H54 (cell line): ENCODE data around the gene CCL4L2.
"Not testable (repeated sequence)": the region's sequence is repeated elsewhere in the genome, so short reads cannot be mapped to it uniquely, and the experiment has no call there.

ENCODE experiments used
- DNase-seq: peaks from one replicate; pipeline ENCODE4 v3.0.0; 2011; ENCODE audit warnings: low spot score, mixed read lengths; ENCODE audit not compliant: insufficient read length
- FAIRE-seq: peaks from 3 replicates; lab custom pipeline; 2011; peaks lifted over from hg19 to GRCh38; lab: Jason Lieb, UNC
- POLR2A ChIP-seq: IDR thresholded peaks from 2 replicates; pipeline ENCODE4 v1.6.1; 2011; ENCODE audit warnings: low read depth, mild to moderate bottlenecking, low read length

Gene CCL4L2

DNA sequence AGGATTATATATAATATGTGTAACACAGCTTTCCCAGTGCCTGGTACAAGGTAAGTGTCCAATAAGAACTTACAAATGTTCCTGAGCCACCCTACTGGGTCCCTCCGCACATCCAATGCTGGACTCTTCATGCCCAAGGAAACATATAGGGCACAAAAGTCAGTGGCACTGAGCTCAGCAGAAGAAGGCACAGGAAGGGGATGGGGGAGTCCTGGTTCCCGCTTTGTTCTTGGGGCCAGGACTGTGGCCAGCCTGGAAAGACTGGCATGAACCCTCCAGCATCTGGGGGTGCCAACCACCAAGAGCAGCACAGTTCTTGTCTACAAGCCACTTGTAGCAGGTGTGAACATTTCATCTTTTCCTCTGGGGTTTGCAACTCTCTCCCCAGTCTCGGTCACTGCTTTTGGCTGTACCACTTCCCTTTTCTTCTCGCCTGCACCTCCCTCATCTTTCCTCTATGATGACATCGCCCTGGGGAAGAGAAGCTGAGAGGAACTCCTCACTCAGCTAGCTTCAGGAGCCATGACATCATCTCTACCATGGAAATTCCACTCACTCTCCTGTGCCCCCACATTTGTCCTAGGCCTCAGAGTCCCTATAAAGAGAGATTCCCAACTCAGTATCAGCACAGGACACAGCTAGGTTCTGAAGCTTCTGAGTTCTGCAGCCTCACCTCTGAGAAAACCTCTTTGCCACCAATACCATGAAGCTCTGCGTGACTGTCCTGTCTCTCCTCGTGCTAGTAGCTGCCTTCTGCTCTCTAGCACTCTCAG is at the start of gene CCL4L2:
Gene CCL4L2, plus strand, starts transcription at position 625 of the 773 bp plus-strand sequence.
- not testable (repeated sequence) for FAIRE-seq, DNase-seq

DNA sequence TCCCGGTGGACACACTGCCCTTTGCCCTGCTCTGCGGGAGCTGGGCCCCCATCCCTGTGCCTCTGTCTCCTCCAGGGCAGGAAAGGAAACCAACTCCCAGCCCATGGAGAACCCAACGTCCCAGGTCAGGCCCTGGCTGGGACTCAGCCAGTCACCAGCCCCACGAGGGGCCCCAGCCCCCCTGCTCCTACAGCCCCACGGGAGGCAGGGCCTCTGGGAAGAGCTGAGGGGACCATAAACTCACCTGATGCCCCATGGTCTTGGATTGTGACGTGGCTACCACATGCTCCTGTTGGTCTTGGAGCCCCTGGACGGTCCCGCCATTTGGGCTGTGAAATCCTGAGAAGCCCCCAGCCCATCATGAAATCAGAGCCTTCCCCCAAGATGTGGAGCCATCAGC is 42.0 kb upstream of the CCL4L2 start:
- DNase-seq, FAIRE-seq: not testable (repeated sequence)

DNA sequence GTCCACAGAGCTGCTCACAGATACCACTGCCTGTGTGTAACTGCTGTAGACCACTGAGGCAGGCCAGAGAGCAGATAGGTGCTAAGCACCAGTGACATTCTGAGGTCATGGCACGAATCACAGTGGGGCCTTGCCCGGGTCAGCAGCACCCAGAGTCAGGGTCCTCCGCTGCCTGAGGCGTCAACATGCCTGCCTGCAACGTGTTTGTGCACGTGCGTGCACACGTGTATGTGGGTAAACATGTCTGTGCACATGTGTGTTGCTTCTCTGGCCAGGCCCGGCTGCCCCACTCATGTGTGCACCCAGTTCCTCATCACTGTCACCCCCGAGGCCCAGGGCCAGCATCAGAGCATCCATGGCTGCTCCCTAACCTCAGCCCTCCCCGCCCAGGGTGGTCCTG is 34.3 kb upstream of the CCL4L2 start, which contains the start of gene TBC1D3B:
Gene TBC1D3B, minus strand, starts transcription at position 101 of the 400 bp plus-strand sequence. CDS start 1,586 bp downstream, outside the sequence.
- FAIRE-seq, DNase-seq: not testable (repeated sequence)

- FAIRE-seq, DNase-seq: not testable (repeated sequence)
Measured at GRCh38 chr17:36181446-36182175, 29.3 kb upstream of the CCL4L2 start.

- TF ChIP-seq POLR2A: no peak
- DNase-seq: no peak
- FAIRE-seq: no peak
Measured at GRCh38 chr17:36182176-36183000, 28.5 kb upstream of the CCL4L2 start.

DNA sequence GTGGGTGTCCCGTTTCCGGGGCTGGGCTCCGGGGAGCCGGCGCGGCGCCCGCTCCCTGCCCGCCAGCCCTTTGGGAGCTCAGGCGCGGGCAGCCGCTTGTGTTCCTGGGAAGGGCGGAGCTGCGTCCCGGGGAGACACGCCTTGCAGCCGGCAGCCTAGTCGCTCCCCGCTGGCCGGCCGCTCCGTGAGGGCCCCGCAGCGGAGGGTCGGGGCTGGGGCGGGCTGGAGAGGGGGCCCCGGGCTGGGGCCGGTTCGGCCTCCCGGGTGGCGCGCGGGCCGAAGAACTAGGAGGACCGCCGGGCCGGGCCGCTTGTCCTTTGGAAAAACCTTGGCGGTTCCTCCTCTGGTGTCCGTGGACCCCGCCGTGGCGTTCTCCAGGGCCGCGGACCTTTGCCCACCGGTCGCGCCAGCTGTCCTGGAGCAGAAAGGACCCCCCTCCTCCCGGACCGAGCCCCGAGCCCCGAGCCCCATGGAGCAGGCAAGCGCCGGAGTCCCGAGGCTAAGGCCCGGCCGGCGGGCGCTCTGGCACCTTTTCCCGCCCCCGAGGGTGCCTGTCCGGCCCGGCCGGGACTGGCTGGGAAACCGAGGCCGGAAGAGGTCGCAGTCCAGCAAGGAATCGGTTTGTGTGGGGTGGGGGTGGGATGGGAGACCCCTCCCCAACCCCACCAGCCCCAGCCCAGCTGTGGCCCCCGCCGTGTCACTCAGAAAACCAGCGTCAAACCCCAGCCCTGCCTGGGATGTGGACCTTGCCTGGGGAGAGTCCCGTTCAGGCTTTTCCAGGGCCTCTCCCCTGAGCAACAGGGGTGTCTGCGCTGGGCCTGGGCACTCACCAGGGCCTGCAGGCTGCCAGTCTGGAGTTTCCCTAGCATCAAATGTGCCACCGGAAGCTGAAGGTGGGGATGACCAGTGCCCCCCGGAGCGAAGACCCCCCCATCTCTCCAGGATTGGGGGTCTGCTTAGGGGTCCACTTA is 27.6 kb upstream of the CCL4L2 start:
- FAIRE-seq (no peak), DNase-seq (peak; percentile 27)
- 0 out of 2 replicates have a peak, but pooled peaks have one; percentile 31 for TF ChIP-seq POLR2A

DNA sequence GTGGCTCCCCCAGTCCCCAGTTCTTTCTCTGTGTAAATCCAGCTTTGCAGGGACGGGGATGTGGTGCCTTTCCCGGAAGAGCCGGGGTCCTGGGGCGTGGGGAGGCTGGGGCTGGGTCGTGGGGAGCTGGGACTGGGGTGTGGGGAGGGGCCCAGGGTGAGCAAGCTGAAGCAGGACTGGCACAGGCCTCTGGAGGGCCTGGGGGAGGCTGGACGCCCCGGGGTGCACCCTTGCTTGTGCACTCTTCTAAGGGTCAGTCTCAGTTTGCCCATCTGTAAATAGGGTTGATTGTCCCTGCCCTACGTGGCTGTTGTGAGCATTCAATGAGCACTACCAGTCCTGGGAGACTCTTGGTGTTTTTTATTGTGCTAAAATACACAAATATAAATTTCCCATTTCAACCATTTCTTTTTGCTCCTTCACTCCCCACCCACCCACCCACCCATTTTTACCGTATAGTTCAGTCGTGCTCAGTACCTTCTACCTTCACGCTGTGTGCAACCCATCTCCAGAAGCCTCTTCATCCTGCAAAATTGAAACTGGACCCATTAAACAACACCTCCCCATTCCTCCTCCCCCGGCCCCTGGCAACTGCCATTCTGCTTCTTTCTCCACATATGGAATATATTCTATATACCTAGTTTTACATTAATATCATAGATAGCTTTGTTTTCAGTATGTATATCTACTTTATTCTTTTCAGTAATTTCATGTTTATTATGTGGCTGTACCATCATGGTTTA is 26.7 kb upstream of the CCL4L2 start:
- TF ChIP-seq POLR2A: no peak
- DNase-seq (no peak), FAIRE-seq (no peak)

GRCh38 chr17:36185416-36185815 is 25.4 kb upstream of the CCL4L2 start:
- FAIRE-seq (no peak), DNase-seq (no peak)
- TF ChIP-seq POLR2A: no peak

DNA sequence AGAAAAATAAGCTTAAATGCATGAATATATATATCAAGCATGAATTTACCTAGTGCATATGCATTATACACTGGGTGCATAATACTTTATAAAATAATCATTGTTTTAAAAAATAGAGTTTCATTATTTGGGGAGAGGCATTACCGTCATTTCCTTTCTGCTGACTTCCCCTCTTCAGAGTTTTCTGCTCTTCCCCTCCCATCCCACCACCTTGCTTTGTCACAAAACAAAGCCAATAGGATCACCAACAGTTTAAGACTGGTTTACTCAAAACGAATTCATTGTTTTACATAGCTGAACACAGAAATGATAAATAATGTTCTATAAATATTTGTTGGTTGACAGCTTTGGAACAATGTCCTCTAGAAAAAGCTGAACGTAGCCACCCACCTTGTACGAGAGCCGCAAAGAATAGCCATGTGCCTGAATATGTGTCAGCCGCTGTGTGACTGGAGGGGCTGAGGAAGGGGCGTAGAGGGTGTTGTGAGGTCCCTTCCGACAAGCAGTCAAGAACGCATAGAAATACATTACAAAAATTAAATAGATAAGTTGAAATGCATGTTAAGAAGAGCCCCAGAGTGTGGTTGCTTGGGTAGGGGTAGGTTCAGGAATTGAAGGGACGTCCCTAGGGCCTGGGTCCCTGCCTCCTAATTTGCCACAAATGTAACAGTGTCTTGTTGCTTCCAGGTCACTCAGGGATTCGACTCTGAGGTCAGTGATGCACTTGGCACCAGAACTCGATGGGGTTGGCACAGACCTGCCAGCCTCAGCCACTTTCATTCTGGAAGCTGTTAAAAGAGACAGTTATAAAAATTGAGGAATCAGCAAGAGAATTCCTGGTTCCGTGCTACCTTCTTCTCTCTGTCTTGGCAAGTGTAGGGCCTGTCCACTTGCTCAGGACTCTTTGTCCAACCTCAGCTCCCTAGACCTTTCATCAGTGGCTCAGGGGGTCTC is 23.8 kb upstream of the CCL4L2 start:
- FAIRE-seq, DNase-seq: not testable (repeated sequence)

DNA sequence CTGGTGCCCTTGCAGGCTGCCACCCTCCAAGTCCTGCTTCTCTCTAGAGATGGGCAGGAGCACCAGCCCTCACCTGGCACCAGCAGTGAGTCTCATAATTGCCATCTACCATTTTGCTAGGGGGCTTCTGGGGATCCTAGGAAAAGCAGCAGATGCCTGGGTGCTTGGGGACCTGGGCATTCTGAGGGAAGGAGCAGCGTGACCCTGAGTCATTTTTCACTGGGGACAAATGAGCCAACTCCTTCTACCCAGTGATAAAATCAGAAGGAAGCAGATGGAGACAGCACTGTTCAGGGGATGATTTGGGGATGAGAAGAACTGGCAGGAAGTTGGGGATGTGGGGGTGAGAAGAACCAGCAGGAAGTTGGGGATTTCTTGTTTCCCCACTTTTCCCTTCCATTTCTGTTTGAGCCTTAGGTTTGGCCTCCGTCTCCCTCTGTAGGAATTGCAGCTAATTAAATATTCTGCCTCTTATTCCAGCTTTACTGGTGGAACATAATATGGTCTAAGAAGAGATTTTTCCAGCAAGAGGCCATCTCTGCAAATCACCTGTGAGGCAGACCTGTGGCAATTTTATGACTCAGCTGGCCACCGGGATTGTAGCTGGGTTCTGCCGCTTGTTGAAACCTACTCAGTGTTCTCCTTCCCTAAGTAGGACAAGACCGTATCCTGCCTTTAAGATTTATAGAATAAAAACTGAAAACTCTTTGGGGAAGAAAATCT is 22.8 kb upstream of the CCL4L2 start:
- not testable (repeated sequence) for DNase-seq

GRCh38 chr17:36188891-36189306 is 22.0 kb upstream of the CCL4L2 start:
- TF ChIP-seq POLR2A: no peak
- FAIRE-seq: no peak
- DNase-seq: no peak

More for the DNA sequence above, 22.8 kb upstream of the CCL4L2 start:
- FAIRE-seq: not testable (repeated sequence)

GRCh38 chr17:36189993-36190392 is 20.9 kb upstream of the CCL4L2 start:
- not testable (repeated sequence) for DNase-seq, FAIRE-seq

- not testable (repeated sequence) for DNase-seq, FAIRE-seq
Measured at GRCh38 chr17:36190549-36191330, 20.1 kb upstream of the CCL4L2 start.
